Astrocyte of the hippocampus (primary cell): ENCODE measurements around the gene PKNOX2.

Experiments used
- DNase-seq: peaks from one replicate; pipeline ENCODE4 v3.0.0; 2011; ENCODE audit warnings: low read depth, low spot score

The PKNOX2 gene

DNA sequence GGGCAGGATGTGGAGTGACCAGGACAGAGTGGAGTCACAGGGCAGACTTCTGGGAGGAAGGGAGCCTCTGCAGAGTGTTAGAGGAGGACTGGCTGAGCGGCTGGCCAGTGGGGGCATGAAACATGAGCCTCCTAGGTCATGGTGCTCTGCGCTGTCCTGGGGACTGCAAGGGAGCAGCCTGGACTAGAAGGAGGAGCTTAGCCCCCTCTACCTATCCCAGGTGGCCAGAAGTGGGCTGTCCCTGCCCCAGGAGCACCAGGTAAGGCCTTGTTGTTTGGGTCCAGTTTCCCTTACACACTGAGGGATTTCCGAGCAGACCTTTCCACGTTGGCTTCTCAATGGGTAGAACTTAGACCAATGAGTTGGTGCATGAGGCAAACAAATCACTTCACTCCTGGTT, 7.4 kb downstream of the PKNOX2 start:
- DNase-seq: no peak

DNA sequence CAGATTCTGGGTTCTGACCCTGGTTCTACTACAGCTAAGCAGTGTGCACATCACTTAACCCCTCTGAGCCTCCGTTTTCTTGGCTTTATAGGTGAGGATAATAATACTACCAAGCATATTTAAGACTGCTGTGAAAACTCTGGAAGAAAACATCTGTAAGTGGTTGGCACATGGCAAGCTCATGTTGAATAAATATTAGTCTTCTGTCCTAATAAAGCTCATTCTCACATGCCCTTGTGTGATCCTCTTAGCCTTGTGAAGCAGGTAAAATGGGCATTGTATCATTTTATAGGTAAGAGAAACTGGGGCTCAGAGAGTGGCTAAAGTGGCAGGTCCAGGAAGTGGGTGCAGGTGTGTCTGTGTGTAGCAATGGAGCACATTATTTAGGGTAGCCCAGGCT, 8.5 kb downstream of the PKNOX2 start:
- DNase-seq: no peak

DNA sequence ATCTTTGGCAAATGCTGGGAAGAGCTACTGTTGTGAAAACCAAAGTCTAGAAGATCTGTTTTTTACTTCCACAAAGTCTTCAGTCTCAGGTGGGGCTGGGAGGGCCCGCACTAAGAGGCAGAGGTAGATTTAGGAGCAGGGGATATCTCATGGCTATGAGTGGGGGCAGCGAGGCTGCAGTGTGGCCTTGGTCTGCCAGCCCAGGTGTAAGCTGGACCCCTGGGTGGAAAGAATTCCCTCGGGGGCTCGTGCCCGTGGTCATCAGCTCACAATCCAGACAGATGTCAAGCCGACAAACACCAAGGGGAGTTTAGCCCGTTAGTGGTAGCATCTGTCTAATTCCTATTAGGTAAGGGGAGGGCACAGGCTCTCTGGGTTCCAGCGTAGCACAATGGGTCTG, 9.0 kb downstream of the PKNOX2 start:
- no peak for DNase-seq

DNA sequence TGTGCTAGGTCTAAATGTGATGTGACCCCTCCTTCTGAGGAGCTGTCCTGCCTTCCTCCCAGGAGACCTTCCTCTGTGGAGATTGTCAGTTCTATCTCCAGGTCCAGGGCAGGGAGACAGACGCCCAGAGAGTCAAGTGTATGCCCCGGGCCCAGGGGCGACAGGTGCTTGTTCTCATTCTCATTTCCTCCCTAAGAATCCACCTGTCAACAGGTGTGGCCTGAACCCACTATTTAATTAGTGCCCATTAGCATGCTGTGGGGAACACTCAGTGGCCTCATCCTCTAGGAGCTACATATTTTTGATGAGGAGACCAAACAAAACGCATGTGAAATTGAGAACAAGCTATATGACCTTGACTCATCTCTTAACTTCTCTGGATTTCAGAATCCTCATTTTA, 9.5 kb downstream of the PKNOX2 start:
- no peak for DNase-seq

DNA sequence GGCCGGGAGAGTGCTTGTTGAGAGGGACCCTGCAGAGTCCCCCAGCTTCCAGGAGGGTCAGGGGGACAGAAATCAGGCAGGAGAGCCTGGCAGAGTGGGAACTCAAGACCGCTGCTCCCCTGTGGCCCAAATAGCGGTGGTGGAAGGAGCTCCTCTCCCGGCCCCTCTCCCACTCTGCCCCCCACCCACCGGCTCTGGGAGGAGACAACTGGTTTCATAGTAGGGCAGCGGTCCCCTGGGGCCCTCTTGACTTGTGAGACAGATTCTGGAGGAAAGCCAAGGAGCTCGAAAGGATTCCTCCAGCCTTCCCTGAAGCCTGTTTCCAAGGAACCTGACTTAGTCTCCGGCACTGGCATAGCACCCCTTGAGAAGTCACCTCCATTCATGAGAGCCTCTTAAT, 10.1 kb downstream of the PKNOX2 start:
- DNase-seq: no peak

DNA sequence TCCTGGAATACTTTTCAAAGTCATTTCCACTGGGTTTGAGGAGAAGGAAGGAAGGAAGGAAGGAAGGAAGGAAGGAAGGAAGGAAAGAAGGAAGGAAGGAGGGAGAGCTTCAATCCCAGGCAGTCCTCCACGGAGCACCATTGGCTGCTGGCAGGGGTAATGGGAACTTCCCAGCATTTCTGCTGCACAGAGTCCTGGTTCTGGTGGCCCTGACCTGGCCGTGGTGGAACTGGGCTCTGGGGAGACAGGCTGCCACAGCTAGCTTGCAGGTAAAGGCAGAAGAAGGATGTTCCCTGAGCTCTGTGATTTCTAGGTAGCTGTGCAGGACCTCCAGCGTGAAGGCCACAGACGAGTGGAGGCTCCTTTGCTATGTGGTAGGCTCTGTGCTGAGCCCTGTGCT, 10.6 kb downstream of the PKNOX2 start:
- DNase-seq: no peak

DNA sequence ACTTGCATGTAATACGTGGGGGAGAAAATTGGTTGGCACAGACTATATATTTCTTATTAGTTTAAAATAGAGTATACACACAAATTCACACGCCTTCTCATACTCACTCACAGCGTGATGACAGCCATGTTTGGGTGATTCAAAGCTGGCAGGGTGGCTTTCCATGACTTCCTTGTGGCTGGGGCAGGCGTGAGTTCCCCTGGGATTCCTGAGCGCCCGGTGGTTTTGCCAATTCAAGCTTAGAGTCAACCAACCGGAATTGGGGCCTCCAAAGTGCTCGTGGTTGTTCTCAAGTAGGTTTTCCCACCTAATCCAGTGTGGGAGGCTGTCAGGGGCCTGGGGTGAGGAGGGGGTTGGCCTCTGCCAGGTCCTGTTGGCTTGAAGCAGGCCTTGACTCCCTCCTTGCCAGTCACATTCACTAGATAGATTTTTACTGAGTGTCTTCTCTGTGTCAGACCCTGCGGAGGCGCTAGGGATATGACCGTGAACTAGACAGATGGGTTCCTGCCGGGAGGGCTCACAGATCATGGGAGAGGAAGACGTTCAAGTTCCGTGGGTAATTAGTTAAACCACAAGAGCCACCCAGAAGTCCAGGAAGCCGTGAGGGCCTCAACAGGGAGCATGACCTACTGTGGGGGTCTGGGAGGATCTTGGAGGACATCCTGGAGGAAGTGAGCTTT, 11.5 kb downstream of the PKNOX2 start:
- peak; percentile 38 for DNase-seq

DNA sequence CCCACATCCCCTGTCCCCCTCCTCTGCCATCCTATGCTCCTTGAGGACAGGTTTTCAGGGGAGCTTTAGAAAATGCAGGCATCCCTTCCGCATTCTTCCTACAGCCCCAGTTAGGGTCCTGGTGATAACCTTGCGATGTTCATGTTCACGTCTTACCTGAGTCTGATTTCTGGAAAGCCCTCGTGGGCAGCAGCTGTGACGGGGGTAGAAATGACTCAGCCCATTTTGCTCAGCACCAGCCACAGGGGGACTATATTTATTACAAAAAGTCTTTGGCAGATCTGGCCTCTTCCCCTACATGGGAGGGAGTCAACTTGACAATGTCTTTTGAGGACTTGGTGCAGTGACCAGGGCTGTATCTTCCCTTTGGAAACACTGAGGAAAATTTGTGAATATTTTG, 12.3 kb downstream of the PKNOX2 start:
- DNase-seq: no peak

DNA sequence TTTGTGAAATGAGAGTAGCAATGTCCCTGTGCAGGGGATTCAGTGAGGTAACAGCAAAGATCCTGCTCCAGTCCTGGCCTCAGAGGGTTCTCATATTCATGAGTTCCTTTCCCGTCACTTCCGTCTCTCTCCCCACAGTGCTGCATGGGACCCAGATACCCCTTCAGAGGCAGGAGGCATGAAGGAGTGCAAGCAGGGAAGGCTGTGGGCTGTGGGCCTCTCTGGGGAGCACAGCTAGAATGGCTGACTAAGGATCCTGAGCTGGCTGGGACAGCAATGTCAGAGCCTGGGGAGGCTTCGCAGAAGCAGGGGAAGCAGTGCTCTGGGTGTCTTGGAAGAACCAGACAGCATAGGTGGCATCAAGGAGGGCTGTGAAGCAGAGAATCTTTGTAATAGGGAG, 13.0 kb downstream of the PKNOX2 start:
- DNase-seq: no peak

DNA sequence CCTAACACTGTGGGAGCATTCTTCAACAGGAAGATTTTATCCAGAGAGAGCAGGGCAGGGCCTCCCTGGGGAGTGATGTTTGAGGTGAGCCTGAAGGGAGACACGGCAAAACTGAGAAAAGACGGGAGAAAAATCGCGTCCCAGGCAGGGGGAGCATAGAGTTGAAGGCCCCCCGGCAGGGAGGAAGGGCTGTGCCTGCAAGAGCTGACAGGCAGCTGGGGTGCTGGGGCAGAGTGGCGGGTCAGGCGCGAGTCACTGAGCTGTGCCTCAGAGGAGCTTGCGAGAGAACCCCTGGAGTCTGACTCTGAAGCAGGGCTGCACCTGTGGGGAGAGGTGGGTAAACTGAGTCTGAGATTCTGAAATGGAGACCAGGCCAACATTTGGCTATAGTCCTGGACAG, 14.8 kb downstream of the PKNOX2 start:
- no peak for DNase-seq

DNA sequence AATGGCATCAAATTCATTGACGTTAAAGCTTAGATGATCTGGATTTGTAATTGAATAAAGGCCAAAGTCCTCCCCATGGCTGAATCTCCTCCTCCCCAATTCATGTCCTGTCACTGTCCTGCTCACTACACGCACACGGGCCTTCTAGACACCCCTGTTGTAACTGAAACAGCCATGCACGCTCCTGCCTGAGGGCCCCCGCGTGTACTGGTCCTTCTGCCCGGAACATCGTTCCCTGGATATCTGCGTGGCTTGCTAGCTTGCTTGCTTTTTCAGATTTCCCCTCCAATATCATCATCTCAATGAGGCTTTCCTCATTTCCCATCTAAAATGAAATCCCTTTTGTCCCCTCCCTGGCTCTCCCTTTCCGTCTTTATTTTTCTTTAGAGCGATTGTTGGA, 15.3 kb downstream of the PKNOX2 start:
- no peak for DNase-seq

DNA sequence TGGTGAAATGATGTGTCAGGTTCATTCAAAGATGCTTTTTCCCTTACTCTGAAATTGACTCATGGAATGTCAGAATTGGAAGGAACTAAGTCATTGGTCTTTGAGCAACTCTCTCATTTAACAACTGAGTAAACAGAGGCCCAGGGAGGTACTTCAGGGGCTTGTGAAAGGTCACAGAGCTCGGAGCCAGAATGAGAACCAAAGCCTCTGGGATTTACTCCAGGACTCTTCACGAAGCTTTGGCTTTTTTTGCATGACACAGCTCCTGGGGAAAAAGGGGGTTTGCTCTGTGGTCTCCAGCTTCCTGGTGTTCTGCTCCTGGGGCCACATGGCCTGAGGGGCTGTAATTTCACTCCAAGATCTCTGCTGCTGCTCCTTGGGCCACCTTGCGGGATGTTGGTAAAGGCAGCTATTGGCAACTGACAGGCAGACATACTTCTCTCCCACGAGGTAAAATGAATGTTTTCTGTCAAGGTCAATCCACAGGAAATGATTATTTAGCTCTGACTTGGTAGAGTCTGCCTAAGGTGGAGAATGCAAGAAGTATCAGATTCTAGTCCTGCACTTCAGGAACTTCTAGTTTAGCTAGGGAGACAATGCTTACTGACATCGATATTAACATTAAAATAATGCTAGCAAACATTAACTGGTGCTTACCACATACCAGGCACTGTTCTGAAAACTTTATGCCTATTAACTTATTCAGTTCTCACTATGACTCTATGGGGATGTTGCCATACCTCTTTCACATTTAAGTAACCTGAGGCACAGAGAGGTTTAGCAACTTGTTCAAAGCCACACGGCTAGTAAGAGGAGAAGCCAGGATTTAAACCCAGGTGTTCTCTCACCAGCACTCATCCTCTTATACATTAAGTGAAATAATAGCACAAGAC, 16.1 kb downstream of the PKNOX2 start:
- peak; percentile 52 for DNase-seq

DNA sequence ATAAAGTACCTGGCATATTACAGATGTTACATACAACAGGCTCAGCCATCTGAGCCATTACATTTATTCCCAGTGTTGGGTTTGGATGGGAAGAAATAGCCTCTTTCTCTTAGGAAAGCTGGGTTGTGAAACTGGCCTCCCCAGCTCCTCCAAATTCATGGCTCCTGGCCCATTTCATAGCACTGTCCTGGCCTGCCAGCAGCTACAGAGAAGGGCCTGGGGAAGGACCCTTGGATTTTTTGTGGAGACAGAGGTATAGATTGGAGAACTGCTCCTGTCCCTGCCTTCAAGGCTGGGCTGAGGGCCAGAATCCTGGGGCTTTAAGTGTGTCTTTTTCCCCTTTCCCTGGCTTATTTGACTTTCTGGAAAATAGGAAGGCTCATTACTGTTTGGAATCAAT, 18.0 kb downstream of the PKNOX2 start:
- DNase-seq: no peak

DNA sequence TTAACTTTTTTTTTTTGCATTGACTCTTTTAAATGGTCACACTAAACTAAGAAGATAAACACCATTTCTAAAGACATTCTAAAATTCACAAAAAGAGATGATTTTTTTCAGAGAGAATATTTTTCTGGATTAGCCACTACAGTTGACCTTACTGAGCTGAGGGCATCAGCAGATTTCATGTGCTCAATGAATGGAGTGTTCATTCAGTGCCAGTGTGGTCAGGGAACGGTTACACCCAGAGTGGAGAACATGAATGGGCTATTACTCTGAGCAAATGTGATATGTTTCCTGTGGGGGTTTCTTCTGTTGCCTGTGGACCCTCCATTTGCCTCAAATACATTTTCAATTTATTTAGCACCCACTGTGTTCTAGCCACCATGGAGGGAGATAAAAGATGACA, 19.1 kb downstream of the PKNOX2 start:
- DNase-seq: no peak

DNA sequence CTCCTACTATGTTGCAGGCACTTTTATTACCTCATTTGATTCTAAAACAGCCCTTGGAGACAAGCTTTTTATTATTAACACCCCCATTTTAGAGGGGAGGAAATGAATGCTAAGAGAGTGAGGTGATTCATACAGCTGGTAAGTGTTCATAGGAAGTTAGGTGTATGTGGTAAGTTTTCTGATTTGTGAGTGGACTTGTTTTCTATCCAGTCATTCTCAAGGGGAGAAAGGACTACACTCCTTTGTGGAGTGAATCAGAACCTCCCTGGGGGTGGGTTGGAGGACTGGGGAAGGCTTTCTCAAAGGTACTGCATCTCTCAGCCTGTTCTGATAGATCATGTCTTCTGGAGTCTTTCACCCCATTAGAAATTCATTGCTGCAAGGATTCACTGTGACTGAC, 23.5 kb downstream of the PKNOX2 start:
- no peak for DNase-seq

DNA sequence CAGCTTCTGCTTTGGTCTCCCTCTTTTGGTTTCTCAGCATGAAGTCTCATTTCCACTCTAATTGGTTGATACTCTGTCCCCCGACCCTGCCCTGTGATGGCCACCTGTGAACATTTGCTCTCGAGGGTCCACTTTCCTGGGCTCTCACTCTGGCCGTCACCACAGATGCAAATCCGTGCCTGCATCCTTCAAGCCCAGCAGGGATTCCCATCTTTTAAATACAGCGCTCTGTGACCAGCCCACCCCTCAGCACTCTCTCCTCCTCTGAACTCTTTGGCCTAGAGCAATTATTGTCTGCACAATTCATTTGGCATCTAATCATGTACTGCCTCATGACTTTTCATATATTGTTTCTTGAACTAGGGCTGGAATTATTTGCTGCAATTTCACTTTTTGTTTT, 26.0 kb downstream of the PKNOX2 start:
- no peak for DNase-seq

DNA sequence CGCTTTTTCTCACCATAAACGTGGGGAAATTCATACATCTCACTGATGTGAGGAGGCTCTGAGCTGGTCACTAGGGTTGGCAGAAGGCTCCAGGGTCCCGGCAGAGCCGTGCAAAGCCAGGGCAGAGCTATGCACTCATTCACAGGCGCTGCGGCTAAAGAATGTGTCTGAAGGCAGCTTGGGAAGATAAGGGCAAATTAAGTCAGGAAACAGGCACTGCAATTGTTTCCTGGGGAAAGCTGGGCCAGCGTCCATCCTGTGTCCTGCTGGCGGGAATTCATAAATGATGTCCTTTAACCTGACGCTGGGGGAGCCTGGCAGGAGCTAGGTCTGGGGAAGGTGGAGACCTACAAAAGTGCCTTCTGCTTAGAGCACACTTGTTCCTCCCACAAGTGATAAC, 27.6 kb downstream of the PKNOX2 start:
- peak; percentile 69 for DNase-seq

DNA sequence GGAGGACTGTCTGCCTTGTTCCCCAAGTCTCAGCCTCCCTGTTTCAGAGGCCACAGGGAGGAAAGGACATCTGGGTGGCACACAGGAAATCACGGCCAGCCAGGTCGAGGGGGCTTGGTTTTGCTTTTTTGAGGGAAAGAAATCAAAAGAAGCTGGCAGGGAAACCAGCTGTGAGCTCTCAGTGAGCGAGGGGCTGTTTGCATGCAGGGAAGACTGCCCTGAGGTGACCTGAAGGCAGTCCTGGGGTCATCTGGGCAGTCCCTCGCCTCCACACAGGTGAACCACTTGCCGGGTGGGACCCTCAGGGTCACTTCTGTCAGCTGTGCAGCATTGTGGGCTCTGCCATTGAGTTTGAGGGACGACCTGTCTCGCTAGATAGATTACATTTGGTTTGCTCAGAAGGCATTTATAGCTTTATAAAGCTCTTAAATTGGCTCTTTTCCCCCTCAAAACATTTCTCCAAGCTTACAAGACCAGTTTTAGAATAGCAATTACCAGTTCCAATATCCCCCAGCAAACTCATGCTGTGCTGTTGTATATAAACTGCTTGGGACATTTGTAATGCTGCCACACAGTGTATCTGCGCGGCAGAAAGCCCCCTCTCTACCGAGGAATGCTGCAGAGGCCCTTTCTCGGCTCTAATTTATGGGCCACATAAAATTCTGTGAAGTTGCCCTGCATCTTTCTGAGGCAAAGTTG, 28.3 kb downstream of the PKNOX2 start:
- DNase-seq: no peak

DNA sequence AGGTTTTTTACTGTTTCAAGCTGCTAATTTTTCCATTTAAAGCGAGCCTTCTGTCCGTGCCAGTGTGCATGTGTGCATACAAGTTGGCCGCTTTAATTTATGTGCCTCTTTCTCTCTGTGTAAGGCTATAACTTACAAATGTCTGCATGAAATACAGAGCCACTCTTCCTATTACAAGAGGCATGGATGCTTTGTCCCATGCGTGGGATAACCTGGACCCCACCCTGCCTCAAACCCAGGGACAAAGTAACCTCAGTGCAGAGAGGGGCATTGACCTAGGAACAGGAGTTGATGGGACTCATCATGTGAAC, 28.8 kb downstream of the PKNOX2 start:
- DNase-seq: no peak

DNA sequence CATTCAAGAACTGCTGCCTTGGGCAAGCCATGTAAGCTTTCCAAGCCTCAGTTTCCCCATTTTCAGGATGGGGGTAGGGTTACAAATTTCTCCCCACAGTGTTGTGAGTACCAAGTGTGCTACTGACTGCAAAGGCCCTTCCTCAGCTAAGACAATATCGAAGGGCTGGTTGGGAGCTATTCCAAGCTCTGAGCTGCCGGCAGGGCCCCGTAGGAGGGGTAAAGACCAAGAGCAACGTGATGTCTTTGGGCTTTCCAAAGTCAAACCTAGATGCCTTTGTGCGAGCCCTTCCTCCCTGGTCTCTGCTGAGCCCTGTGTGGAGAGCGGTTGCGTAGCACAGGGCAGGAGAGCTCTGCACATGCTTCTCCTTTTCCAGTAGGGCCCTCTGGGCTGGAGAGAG, 29.3 kb downstream of the PKNOX2 start:
- DNase-seq: no peak

DNA sequence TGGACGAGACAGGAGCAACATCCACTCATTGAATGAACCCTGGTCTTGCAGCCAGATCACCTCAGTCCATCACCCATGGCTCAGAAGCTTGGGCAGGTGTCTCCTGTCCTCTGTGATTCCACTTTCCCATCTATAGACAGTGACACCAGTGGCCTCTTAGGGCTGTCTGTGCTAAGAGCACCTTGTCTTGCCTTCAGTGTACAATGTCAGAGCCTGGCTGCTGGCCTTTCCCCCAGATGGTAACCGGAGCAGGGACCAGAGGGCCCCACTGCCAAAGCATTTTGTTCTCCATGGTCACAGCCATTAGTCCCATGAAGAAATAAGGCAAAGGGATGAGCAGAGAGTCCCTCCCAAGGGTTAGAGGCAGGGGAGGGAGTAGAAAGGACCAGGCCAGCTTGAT, 35.4 kb downstream of the PKNOX2 start:
- no peak for DNase-seq

DNA sequence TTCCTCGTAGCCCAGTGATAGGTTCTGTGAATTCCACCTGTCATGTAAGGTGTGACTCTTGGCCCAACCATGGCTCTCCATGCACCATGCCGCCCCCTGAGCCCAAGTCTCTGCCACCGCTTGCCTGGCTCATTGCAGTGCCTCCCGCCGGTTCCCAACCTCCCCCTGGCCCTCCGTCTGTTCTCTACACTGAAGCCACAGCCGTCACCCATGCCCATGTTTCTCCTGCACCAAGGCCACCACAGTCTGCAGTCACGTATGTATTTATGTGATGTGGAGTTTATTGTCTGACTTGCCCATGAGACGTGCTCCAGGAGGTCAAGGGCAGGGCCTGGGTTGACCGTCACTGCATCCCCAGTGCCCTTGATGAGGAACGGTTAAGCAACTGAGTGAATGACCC, 35.9 kb downstream of the PKNOX2 start:
- DNase-seq: no peak
